Parathyroid adenoma (tissue), 2 donors: ENCODE measurements around the gene HACL1.

Experiments
- H2AFZ ChIP-seq: fragments of 300-600 bp; sonication (generic); one replicate; pipeline ENCODE4 v1.7.0; 2017; ENCODE audit warnings: antibody characterized with exemption, mild to moderate bottlenecking
- H3K27ac ChIP-seq: fragments of 300-600 bp; sonication (generic); one replicate; pipeline ENCODE4 v1.7.0; 2017
- H3K27me3 ChIP-seq: fragments of 300-600 bp; sonication (generic); one replicate; pipeline ENCODE4 v1.7.0; 2017; ENCODE audit warnings: low read length; ENCODE audit not compliant: control insufficient read depth, insufficient read depth
- H3K36me3 ChIP-seq: fragments of 300-600 bp; sonication (generic); one replicate; pipeline ENCODE4 v1.7.0; 2017; ENCODE audit warnings: low read length; ENCODE audit not compliant: control insufficient read depth, insufficient read depth
- H3K4me1 ChIP-seq: fragments of 300-600 bp; sonication (generic); one replicate; pipeline ENCODE4 v1.7.0; 2017; ENCODE audit warnings: control low read depth
- H3K4me2 ChIP-seq: fragments of 300-600 bp; sonication (generic); one replicate; pipeline ENCODE4 v1.7.0; 2017; ENCODE audit warnings: low read length
- H3K4me3 ChIP-seq: fragments of 300-600 bp; sonication (generic); one replicate; pipeline ENCODE4 v1.7.0; 2017; ENCODE audit warnings: low read depth, low read length
- H3K79me2 ChIP-seq: fragments of 300-600 bp; sonication (generic); one replicate; pipeline ENCODE4 v1.7.0; 2017; ENCODE audit warnings: control low read depth
- H3K9ac ChIP-seq: fragments of 300-600 bp; sonication (generic); one replicate; pipeline ENCODE4 v1.7.0; 2017; ENCODE audit warnings: mild to moderate bottlenecking
- H3K9me3 ChIP-seq: fragments of 300-600 bp; sonication (generic); one replicate; pipeline ENCODE4 v1.7.0; 2017; ENCODE audit warnings: low read length; ENCODE audit not compliant: control insufficient read depth
- TF ChIP-seq, protein P1 (sequence below): fragments of 300-600 bp; sonication (generic); IDR thresholded peaks from one replicate; pipeline ENCODE4 v1.7.0; 2017; ENCODE audit warnings: antibody characterized with exemption, mild to moderate bottlenecking
- donor health status: primary hyperparathyroidism.

HACL1 gene

GRCh38 chr3:15527031-15527459 is 74.3 kb downstream of the HACL1 start:
- H3K27ac ChIP-seq, result no peak overlapping the region
- H3K4me3 ChIP-seq, result no peak overlapping the region
- no peaks in the 10 kb centered on the region for H3K36me3 ChIP-seq
- TF ChIP-seq, protein P1, sequence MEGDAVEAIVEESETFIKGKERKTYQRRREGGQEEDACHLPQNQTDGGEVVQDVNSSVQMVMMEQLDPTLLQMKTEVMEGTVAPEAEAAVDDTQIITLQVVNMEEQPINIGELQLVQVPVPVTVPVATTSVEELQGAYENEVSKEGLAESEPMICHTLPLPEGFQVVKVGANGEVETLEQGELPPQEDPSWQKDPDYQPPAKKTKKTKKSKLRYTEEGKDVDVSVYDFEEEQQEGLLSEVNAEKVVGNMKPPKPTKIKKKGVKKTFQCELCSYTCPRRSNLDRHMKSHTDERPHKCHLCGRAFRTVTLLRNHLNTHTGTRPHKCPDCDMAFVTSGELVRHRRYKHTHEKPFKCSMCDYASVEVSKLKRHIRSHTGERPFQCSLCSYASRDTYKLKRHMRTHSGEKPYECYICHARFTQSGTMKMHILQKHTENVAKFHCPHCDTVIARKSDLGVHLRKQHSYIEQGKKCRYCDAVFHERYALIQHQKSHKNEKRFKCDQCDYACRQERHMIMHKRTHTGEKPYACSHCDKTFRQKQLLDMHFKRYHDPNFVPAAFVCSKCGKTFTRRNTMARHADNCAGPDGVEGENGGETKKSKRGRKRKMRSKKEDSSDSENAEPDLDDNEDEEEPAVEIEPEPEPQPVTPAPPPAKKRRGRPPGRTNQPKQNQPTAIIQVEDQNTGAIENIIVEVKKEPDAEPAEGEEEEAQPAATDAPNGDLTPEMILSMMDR, result no peak
- no peaks in the 10 kb centered on the region for H3K9me3 ChIP-seq
- H3K4me1 ChIP-seq, result no peaks in the 10 kb centered on the region
- H3K9ac ChIP-seq, result no peak overlapping the region
- H3K4me2 ChIP-seq, result no peak overlapping the region
- no peaks in the 10 kb centered on the region for H3K27me3 ChIP-seq
- no peaks in the 10 kb centered on the region for H3K79me2 ChIP-seq
- H2AFZ ChIP-seq, result no peak overlapping the region

DNA sequence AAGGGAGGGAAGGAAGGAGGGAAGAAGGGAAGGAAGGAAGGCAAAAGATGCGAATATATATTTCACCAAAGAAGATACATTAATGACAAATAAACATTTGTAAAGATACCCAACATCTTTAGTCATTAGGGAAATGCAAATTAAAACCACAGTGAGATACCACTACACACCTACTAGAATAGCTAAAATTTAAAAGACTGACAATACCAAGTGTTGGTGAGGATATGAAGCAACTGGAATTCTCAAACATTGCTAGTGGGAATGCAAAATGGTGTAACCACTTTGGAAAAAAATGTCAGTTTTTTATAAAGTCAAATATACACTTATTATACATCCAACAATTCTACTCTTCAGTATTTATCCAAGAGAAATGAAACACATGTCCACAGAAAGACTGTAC is 75.6 kb downstream of the HACL1 start:
- Histone ChIP-seq H3K4me2 (no peak overlapping the region), H3K36me3 (no peaks in the 10 kb centered on the region), H3K27ac (no peak overlapping the region), H3K79me2 (no peaks in the 10 kb centered on the region), H3K4me1 (peaks cover 5% of the 10 kb centered on the region), H3K4me3 (no peak overlapping the region), H2AFZ (no peak overlapping the region), H3K9me3 (no peaks in the 10 kb centered on the region), H3K27me3 (no peaks in the 10 kb centered on the region), H3K9ac (no peak overlapping the region)
- TF ChIP-seq, protein P1, result no peak

- H2AFZ ChIP-seq, result no peak overlapping the region
- no peak overlapping the region for H3K4me3 ChIP-seq
- TF ChIP-seq, protein P1, result no peak
- no peaks in the 10 kb centered on the region for H3K79me2 ChIP-seq
- H3K4me1 ChIP-seq, result peaks cover 12% of the 10 kb centered on the region
- no peaks in the 10 kb centered on the region for H3K27me3 ChIP-seq
- H3K36me3 ChIP-seq, result no peaks in the 10 kb centered on the region
- no peaks in the 10 kb centered on the region for H3K9me3 ChIP-seq
- no peak overlapping the region for H3K27ac ChIP-seq
- H3K4me2 ChIP-seq, result no peak overlapping the region
- H3K9ac ChIP-seq, result no peak overlapping the region
These were observed 77.5 kb downstream of the HACL1 start for GRCh38 chr3:15523660-15524417.

GRCh38 chr3:15522016-15522415 is 79.4 kb downstream of the HACL1 start:
- Histone ChIP-seq H3K36me3 (no peaks in the 10 kb centered on the region), H2AFZ (peak overlapping the region; percentile 82), H3K9ac (no peak overlapping the region), H3K4me3 (no peak overlapping the region), H3K4me1 (peaks cover 12% of the 10 kb centered on the region), H3K27ac (no peak overlapping the region), H3K79me2 (no peaks in the 10 kb centered on the region), H3K4me2 (no peak overlapping the region), H3K27me3 (no peaks in the 10 kb centered on the region), H3K9me3 (no peaks in the 10 kb centered on the region)
- TF ChIP-seq, protein P1, result no peak

DNA sequence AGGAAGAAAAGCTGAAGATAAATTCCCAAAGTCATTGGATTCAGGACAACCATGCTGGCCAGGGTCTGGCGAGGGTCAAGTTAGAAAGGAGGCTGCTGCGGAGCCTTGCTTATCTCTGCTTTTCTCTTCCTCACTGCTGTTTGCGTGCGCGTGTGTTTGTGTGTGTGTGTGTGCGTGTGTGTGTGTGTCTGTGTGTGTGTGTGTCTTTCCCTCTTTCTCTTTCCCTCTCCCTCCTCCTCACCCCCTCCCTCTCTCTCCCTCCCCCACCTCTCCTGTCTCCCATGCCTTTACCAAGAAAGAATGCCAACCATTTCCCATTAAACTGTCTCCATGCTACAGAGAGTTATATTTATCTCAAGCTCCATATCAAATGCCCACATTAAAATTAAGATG is 79.8 kb downstream of the HACL1 start, which contains the start of gene COLQ:
TSS of gene COLQ (minus strand) at position 134 of the 393 bp plus-strand sequence. CDS start at position 53, 81 bp downstream.
- Histone ChIP-seq H3K79me2 (no peaks in the 10 kb centered on the region), H3K4me3 (no peak within 1 kb of the TSS), H3K27me3 (no peaks in the 10 kb centered on the region), H3K4me2 (no peak within 1 kb of the TSS), H2AFZ (peak within 1 kb of the TSS; percentile 82), H3K27ac (no peak within 1 kb of the TSS), H3K9me3 (no peaks in the 10 kb centered on the region), H3K4me1 (peaks cover 12% of the 10 kb centered on the region), H3K9ac (no peak within 1 kb of the TSS), H3K36me3 (no peaks in the 10 kb centered on the region)
- TF ChIP-seq, protein P1, result no peak
